Measurements from ENCODE around the gene CD96. TPM values are rescaled to one million over a fixed set of nuclear protein-coding genes. Genes with fewer than 3 reads are reported as not detected.

The CD96 gene
- total RNA-seq, 4 donors from 2014 or later = 0.27 to 2.1 (median 0.72) TPM

DNA sequence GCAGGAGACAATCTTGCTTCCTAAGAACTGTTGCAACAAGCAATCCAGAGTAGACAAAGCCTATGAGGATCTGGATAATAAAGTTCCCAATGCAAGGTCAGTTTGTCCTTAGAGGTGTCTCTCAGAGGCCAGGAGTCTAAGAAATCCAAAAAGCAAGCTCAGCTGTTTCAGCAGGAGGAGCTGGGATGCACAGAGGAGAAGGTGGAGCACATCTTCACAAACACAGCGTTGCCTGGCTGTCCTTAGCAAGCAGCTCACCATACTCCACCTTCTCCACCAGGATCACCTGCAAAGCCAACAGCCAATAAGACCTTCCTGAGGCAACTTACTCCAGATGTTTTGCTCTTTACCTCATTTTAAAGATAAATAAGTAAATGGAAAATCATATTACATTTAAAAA is 52.8 kb downstream of the CD96 start:
- intact Hi-C loops (cut with DNase I; ENCODE audit: low total_unique reads) = no loop called here
- no peak for DNase-seq (ENCODE audit: low spot score in 2 of 2)
- no peak for TF ChIP-seq POLR2A (IDR thresholded peaks at IDR 0.05)
- TF ChIP-seq, protein P1, sequence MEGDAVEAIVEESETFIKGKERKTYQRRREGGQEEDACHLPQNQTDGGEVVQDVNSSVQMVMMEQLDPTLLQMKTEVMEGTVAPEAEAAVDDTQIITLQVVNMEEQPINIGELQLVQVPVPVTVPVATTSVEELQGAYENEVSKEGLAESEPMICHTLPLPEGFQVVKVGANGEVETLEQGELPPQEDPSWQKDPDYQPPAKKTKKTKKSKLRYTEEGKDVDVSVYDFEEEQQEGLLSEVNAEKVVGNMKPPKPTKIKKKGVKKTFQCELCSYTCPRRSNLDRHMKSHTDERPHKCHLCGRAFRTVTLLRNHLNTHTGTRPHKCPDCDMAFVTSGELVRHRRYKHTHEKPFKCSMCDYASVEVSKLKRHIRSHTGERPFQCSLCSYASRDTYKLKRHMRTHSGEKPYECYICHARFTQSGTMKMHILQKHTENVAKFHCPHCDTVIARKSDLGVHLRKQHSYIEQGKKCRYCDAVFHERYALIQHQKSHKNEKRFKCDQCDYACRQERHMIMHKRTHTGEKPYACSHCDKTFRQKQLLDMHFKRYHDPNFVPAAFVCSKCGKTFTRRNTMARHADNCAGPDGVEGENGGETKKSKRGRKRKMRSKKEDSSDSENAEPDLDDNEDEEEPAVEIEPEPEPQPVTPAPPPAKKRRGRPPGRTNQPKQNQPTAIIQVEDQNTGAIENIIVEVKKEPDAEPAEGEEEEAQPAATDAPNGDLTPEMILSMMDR (IDR thresholded peaks at IDR 0.05) = no peak
- no peak overlapping the region for H3K4me3 ChIP-seq (ENCODE audit: low read depth, poor library complexity, severe bottlenecking)
- 0% methylated on average over 1 of the region's 1 CpG for WGBS, 2 donors

DNA sequence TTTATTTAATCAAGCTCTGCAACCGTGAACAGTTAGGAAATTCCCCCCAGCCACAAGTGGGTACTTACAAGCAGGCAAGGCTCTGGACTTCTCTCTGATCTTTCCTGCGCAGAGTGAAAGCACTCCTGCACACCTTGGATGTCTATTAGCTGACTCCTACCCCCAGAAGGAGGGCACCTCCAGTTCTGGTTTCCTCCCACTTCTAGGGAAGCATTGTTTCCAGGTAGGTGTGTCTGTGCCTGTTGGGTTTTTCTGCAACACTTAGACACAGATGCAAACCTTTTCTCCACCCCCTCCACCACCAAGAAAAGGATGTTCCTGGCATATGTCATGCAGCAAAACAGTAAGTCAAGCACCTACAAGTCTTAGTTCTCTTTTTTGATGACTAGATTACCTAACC is 53.2 kb downstream of the CD96 start, which contains the start of gene ZBED2:
ZBED2 (minus strand) TSS at position 115 of the 400 bp plus-strand sequence. CDS start 1,145 bp downstream, outside the sequence.
- DNase-seq (ENCODE audit: low spot score in 2 of 2) = no peak
- TF ChIP-seq, protein P1 (IDR thresholded peaks at IDR 0.05) = no peak
- TF ChIP-seq POLR2A (IDR thresholded peaks at IDR 0.05) = no peak
- intact Hi-C loops (cut with DNase I; ENCODE audit: low total_unique reads) = no loop called here
- H3K4me3 ChIP-seq (ENCODE audit: low read depth, poor library complexity, severe bottlenecking) = no peak within 1 kb of the TSS
- WGBS, 2 donors = 33 to 39% methylated on average over 2 of the region's 2 CpGs

DNA sequence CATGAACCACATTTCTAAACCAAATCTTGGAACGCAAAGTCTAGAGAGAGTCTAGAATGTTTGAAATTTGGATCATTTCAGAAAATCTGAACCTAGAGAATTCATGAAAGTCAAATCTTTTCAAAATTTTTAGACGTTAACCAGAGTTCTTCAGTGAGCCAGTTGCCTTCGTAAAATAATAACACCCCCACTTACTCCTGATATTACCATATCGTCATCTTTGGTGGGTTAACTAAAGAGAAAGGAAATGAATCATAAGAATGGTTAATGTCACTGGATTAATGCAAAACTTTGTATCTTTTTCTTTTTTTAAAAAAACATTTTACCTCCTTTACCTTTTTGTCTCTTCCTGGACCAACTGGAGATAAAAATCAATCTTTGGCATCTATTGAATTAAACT is 54.3 kb downstream of the CD96 start:
- no peak overlapping the region for H3K4me3 ChIP-seq (ENCODE audit: low read depth, poor library complexity, severe bottlenecking)
- no peak for TF ChIP-seq POLR2A (IDR thresholded peaks at IDR 0.05)
- TF ChIP-seq, protein P1 (IDR thresholded peaks at IDR 0.05) = no peak
- 89 to 92% methylated on average over 4 of the region's 4 CpGs for WGBS, 2 donors
- DNase-seq (ENCODE audit: low spot score in 2 of 2) = no peak
- intact Hi-C loops (cut with DNase I; ENCODE audit: low total_unique reads) = no loop called here

DNA sequence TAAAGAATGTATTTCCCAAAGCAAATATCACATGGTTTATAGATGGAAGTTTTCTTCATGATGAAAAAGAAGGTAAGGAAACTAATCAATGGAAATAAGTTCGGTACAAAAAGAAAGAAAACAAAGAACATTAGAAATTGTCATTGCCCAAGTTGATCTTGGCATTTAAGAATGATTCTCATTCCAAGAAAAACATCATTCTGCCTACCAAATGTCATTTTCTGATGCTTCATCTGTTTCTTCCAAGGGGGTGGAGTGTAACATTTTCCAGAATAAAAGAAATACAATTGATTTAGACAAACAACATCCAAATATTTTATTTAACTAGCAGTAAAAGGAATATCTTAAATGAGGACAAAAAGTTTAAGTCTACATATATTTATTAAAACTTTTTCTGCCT is 56.1 kb downstream of the CD96 start:
- no peak for TF ChIP-seq POLR2A (IDR thresholded peaks at IDR 0.05)
- TF ChIP-seq, protein P1 (IDR thresholded peaks at IDR 0.05) = no peak
- intact Hi-C loops (cut with DNase I; ENCODE audit: low total_unique reads) = no loop called here
- WGBS, 2 donors = 26 to 27% methylated on average over 1 of the region's 1 CpG
- no peak for DNase-seq (ENCODE audit: low spot score in 2 of 2)
- no peak overlapping the region for H3K4me3 ChIP-seq (ENCODE audit: low read depth, poor library complexity, severe bottlenecking)

DNA sequence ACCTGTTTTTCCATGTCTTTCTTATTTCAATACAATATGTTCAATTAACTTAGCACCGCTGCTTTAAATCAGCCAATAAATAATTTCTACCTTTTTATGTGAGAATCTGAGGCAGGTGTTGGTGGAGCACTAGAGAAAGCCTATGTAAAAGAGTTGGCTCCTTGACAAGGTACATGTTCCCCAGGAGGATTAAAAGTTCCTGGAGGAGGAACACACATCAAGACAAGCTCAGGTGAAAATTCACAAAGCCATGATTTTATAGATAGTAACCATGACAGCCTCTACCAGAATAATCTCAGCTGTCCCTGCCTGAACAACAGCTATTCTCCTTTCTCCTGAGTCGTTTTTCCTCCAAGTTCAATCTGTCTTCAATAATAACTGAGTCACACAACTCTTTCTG is 56.6 kb downstream of the CD96 start:
- no peak for DNase-seq (ENCODE audit: low spot score in 2 of 2)
- 36 to 48% methylated on average over 2 of the region's 2 CpGs for WGBS, 2 donors
- intact Hi-C loops (cut with DNase I; ENCODE audit: low total_unique reads) = no loop called here
- TF ChIP-seq, protein P1 (IDR thresholded peaks at IDR 0.05) = no peak
- TF ChIP-seq POLR2A (IDR thresholded peaks at IDR 0.05) = no peak
- H3K4me3 ChIP-seq (ENCODE audit: low read depth, poor library complexity, severe bottlenecking) = no peak overlapping the region

DNA sequence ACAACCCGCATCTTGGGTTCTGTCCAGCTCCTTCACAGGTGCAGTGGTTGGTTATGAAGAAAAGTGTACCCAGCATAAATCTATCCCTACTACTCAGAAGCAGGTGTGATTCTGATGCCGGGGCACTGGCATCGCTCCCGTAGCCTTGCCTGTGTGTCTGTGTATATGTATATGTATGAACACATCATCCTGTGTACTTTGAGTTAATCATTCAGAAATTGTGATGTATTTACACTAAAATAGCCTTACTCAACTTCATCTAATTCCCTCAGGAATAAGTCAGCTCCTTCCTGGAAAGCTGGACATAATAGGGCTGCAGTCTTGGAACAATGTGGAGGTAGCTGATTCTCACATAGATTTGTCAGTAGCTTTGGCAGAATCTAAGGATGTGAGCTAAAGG is 59.8 kb downstream of the CD96 start:
- WGBS, 2 donors = 77 to 82% methylated on average over 4 of the region's 4 CpGs
- intact Hi-C loops (cut with DNase I; ENCODE audit: low total_unique reads) = no loop called here

More for the DNA sequence above, 59.8 kb downstream of the CD96 start:
- no peak overlapping the region for H3K4me3 ChIP-seq (ENCODE audit: low read depth, poor library complexity, severe bottlenecking)
- TF ChIP-seq, protein P1 (IDR thresholded peaks at IDR 0.05) = no peak
- no peak for TF ChIP-seq POLR2A (IDR thresholded peaks at IDR 0.05)
- DNase-seq (ENCODE audit: low spot score in 2 of 2) = no peak
